H1 (cell line): ENCODE data around the gene GPR42. TPM values are rescaled to one million over a fixed set of nuclear protein-coding genes. Genes with fewer than 3 reads are reported as not detected.

Source experiments
- CTCF ChIA-PET: fragments of 300-600 bp; sonication (Branson Sonifier 250); formaldehyde crosslinking; loops from one replicate; lab custom pipeline; 2021; ENCODE audit not compliant: partially characterized antibody; lab: Charles Lee
- POLR2A ChIA-PET: fragments of 300-600 bp; sonication (Branson Sonifier 250); formaldehyde crosslinking; loops from one replicate; lab custom pipeline; 2021; ENCODE audit warnings: inconsistent platforms; ENCODE audit not compliant: partially characterized antibody; lab: Charles Lee
- DNase-seq, 2 experiments: peaks; one replicate each; pipeline versions ENCODE4 v3.0.0 to v3.0.0-alpha.2; 2010 to 2022; ENCODE audit warnings: low spot score in 2 of 2, low read depth in 1 of 2, mixed read lengths in 1 of 2
- FAIRE-seq: peaks from 2 replicates; lab custom pipeline; 2011; peaks lifted over from hg19 to GRCh38; lab: Jason Lieb, UNC
- H2AFZ ChIP-seq: 2 replicates; pipeline ENCODE4 v1.8.1; 2012; ENCODE audit warnings: low read length, inconsistent platforms
- H2AK5ac ChIP-seq: 2 replicates; pipeline ENCODE4 v1.6.1; 2013; ENCODE audit warnings: low read depth, low read length
- H2BK120ac ChIP-seq: replicated peaks from 2 replicates; pipeline ENCODE3; 2013; ENCODE audit warnings: low read depth, low read length, inconsistent platforms
- H2BK12ac ChIP-seq: 2 replicates; pipeline ENCODE4 v1.6.1; 2013; ENCODE audit warnings: low read depth, low read length
- H2BK15ac ChIP-seq: 2 replicates; pipeline ENCODE4 v1.6.1; 2013; ENCODE audit warnings: low read length
- H2BK20ac ChIP-seq: 2 replicates; pipeline ENCODE4 v1.6.1; 2013; ENCODE audit warnings: low read length
- H2BK5ac ChIP-seq: 2 replicates; pipeline ENCODE4 v1.6.1; 2013; ENCODE audit warnings: low read depth, low read length
- H3K14ac ChIP-seq: 2 replicates; pipeline ENCODE4 v1.6.1; 2013; ENCODE audit warnings: inconsistent platforms; ENCODE audit not compliant: insufficient read length
- H3K18ac ChIP-seq: 2 replicates; pipeline ENCODE4 v1.6.1; 2013; ENCODE audit warnings: low read length; ENCODE audit errors: extremely low read depth
- H3K23ac ChIP-seq: 2 replicates; pipeline ENCODE4 v1.6.1; 2013; ENCODE audit warnings: inconsistent platforms; ENCODE audit not compliant: insufficient read length
- H3K23me2 ChIP-seq: 2 replicates; pipeline ENCODE4 v1.6.1; 2013; ENCODE audit warnings: low read depth, low read length
- H3K27ac ChIP-seq: 2 replicates; pipeline ENCODE4 v1.6.1; 2011; ENCODE audit warnings: low read depth, low read length, inconsistent platforms
- H3K27me3 ChIP-seq, 4 experiments: replicated peaks in 1 of 4; 1 replicate in 1 of 4; 2 replicates in 3 of 4; pipeline versions ENCODE4 v1.6.1 to v1.8.1; 2011 to 2013; ENCODE audit warnings: low read length in 3 of 4, mild to moderate bottlenecking in 3 of 4, inconsistent platforms in 2 of 4, mixed read lengths in 2 of 4, moderate library complexity in 1 of 4; ENCODE audit not compliant: control insufficient read depth in 3 of 4, insufficient read depth in 3 of 4; ENCODE audit errors: extremely low read depth in 1 of 4
- H3K36me3 ChIP-seq, 4 experiments: 2 replicates each; pipeline versions ENCODE4 v1.6.1 to v1.8.1; 2011 to 2013; ENCODE audit warnings: mild to moderate bottlenecking in 4 of 4, low read length in 3 of 4, moderate library complexity in 2 of 4, control low read depth in 1 of 4, inconsistent platforms in 1 of 4; ENCODE audit not compliant: insufficient read depth in 4 of 4, control insufficient read depth in 2 of 4
- H3K4ac ChIP-seq: replicated peaks from 2 replicates; pipeline ENCODE3; 2013; ENCODE audit warnings: low read length, low read depth, mixed read lengths, inconsistent platforms; ENCODE audit not compliant: insufficient read length
- H3K4me1 ChIP-seq, 4 experiments: replicated peaks in 1 of 4; 1 replicate in 1 of 4; 2 replicates in 3 of 4; pipeline versions ENCODE4 v1.6.1 to v1.8.1; 2011 to 2013; ENCODE audit warnings: low read length in 3 of 4, inconsistent platforms in 2 of 4, mixed read lengths in 1 of 4; ENCODE audit not compliant: insufficient read depth in 4 of 4, control insufficient read depth in 3 of 4
- H3K4me2 ChIP-seq, 2 experiments: 2 replicates each; pipeline versions ENCODE4 v1.6.1 to v1.8.1; 2011 to 2013; ENCODE audit warnings: low read depth in 2 of 2, low read length in 2 of 2, control low read depth in 1 of 2, inconsistent platforms in 1 of 2, mild to moderate bottlenecking in 1 of 2; ENCODE audit not compliant: insufficient read depth in 1 of 2
- H3K4me3 ChIP-seq, 4 experiments: fragments of 200-600, 300-600 bp in 1 of 4; sonication (generic), shearing (Covaris generic), sonication (Bioruptor Twin) in 1 of 4; 2 replicates each; pipeline versions ENCODE4 v1.5.1 to v1.8.1; 2011 to 2016; ENCODE audit warnings: low read length in 4 of 4, low read depth in 3 of 4, control low read depth in 2 of 4, inconsistent platforms in 2 of 4, mild to moderate bottlenecking in 2 of 4, mixed read lengths in 1 of 4, moderate library complexity in 1 of 4; ENCODE audit not compliant: insufficient read depth in 2 of 4; ENCODE audit errors: extremely low read depth in 1 of 4
- H3K56ac ChIP-seq: replicated peaks from 2 replicates; pipeline ENCODE3; 2013; ENCODE audit warnings: low read depth, mild to moderate bottlenecking, mixed read lengths, low read length, inconsistent platforms; ENCODE audit not compliant: insufficient read length
- H3K79me1 ChIP-seq: 2 replicates; pipeline ENCODE4 v1.6.1; 2013; ENCODE audit warnings: low read depth, low read length, control low read depth
- H3K79me2 ChIP-seq, 2 experiments: 2 replicates each; pipeline versions ENCODE4 v1.6.1 to v1.8.1; 2012 to 2013; ENCODE audit warnings: low read length in 2 of 2, mild to moderate bottlenecking in 2 of 2, inconsistent platforms in 1 of 2; ENCODE audit not compliant: insufficient read depth in 2 of 2, control insufficient read depth in 1 of 2
- H3K9ac ChIP-seq, 4 experiments: replicated peaks in 1 of 4; 1 replicate in 1 of 4; 2 replicates in 3 of 4; pipeline versions ENCODE4 v1.6.1 to v1.8.1; 2011 to 2013; ENCODE audit warnings: low read depth in 3 of 4, low read length in 3 of 4, control low read depth in 2 of 4, mild to moderate bottlenecking in 2 of 4, moderate library complexity in 2 of 4, inconsistent platforms in 1 of 4; ENCODE audit errors: extremely low read depth in 1 of 4
- H3K9me3 ChIP-seq, 2 experiments: 2 replicates each; pipeline versions ENCODE4 v1.6.1 to v1.8.1; 2012 to 2013; ENCODE audit warnings: mild to moderate bottlenecking in 2 of 2, moderate library complexity in 2 of 2, control low read depth in 1 of 2, inconsistent platforms in 1 of 2, low read depth in 1 of 2, low read length in 1 of 2, mixed read lengths in 1 of 2; ENCODE audit not compliant: insufficient read depth in 2 of 2
- H4K20me1 ChIP-seq, 2 experiments: replicated peaks in 1 of 2; 2 replicates each; pipeline versions ENCODE3 to v1.8.1; 2011 to 2013; ENCODE audit warnings: inconsistent platforms in 2 of 2, low read length in 2 of 2, mild to moderate bottlenecking in 1 of 2; ENCODE audit not compliant: insufficient read depth in 2 of 2, control insufficient read depth in 1 of 2
- H4K5ac ChIP-seq: 2 replicates; pipeline ENCODE4 v1.6.1; 2013; ENCODE audit warnings: low read length, low read depth, mixed read lengths, inconsistent platforms; ENCODE audit not compliant: insufficient read length
- H4K8ac ChIP-seq: 2 replicates; pipeline ENCODE4 v1.8.0; 2013; ENCODE audit warnings: mild to moderate bottlenecking, moderate library complexity, low read length, inconsistent platforms; ENCODE audit not compliant: insufficient read depth; ENCODE audit errors: extremely low read depth
- H4K91ac ChIP-seq: replicated peaks from 2 replicates; pipeline ENCODE3; 2013; ENCODE audit warnings: low read length, mixed read lengths, inconsistent platforms; ENCODE audit not compliant: insufficient read length
- RAD21 ChIP-seq, 2 experiments: IDR thresholded peaks in 1 of 2; conservative IDR thresholded peaks in 1 of 2; 2 replicates each; pipeline ENCODE4 v1.6.1; 2011; ENCODE audit warnings: low read depth in 2 of 2, low read length in 2 of 2, improper control_type of control experiment in 1 of 2, inconsistent platforms in 1 of 2, mild to moderate bottlenecking in 1 of 2, moderate library complexity in 1 of 2
- RFX5 ChIP-seq: IDR thresholded peaks from 2 replicates; pipeline ENCODE4 v1.6.1; 2011; ENCODE audit warnings: low read depth, low read length, improper control_type of control experiment, borderline replicate concordance
- TBP ChIP-seq: IDR thresholded peaks from 2 replicates; pipeline ENCODE4 v1.6.1; 2011; ENCODE audit warnings: low read depth, low read length, improper control_type of control experiment
- WGBS, 2 experiments: shearing (Covaris generic) in 1 of 2; methylation state at CpG; one replicate each; pipeline versions ENCODE4 v1.1.6 to v1.1.7; 2013 to 2015; ENCODE audit warnings: low lambda C conversion rate in 2 of 2, mixed read lengths in 2 of 2, inconsistent platforms in 1 of 2, low coverage in 1 of 2, missing lambda C conversion rate in 1 of 2; ENCODE audit not compliant: insufficient replicate concordance in 2 of 2, insufficient coverage in 1 of 2, insufficient read length in 1 of 2; ENCODE audit errors: extremely low coverage in 1 of 2, missing lambda C conversion rate in 1 of 2; 5-methylcytosine and 5-hydroxymethylcytosine counted together
- polyA plus RNA-seq, 7 experiments: library from polyadenylated mRNA; depleted of rRNA in 3 of 7; stranded (reverse) in 5 of 7; unstranded in 2 of 7; fragments of >200 nt in 5 of 7; fragments of 200-250 nt in 2 of 7; gene quantifications; 1 replicate in 5 of 7; 2 replicates in 1 of 7; 4 replicates in 1 of 7; pipeline versions ENCODE4 v1.2.1 to v1.2.3, GENCODE V29; 2011 to 2013; ENCODE audit warnings: missing spikeins in 2 of 7, mixed read lengths in 2 of 7
- total RNA-seq: library from RNA; stranded (reverse); fragmentation: NEBNext Ultra II Directional; extraction: Animal tissue kit (Norgen Biotek cat#: 25700); gene quantifications from 2 replicates; pipeline ENCODE4 v1.2.1, GENCODE V29; 2021
- TF ChIP-seq, protein P1 (sequence below): IDR thresholded peaks from 2 replicates; pipeline ENCODE4 v1.6.1; 2011; ENCODE audit warnings: low read depth, mild to moderate bottlenecking, low read length; ENCODE audit not compliant: insufficient read depth

Gene GPR42
- total and polyA plus RNA-seq, 2 of the 8 experiments (the other 6 are each of a cell fraction or from before 2014, with no cell fraction given), result not detected

DNA sequence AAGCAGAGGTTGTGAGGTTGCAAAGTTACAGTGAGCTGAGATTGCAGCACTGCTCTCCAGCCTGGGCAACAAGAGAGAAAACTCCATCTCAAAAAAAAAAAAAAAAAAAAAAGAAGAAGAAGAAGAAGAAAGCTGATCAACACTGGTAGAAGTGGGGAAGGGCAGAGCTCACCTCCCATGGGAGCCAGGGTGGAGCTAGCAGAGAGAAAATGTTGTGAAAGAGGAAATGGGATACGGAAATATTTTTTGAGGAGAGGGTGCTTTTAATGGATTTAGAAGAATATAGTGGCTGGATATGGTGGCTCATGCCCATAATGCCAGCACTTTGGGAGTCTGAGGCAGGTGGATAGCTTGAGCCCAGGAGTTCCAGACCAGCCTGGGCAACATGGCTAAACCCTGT is 6.8 kb downstream of the GPR42 start:
- CTCF ChIA-PET, result interaction anchor here (1.1 to 3.0 kb wide), 5 partner anchors 15 to 91 kb away, joined by 3 to 16 read pairs (median 6); partner anchors contain the start of gene FFAR3

More for the DNA sequence above, 6.8 kb downstream of the GPR42 start:
- peaks cover 0 to 2% (median 0%) of the 10 kb centered on the region in 4 experiments; a peak in 2 of 7 replicates for H3K27me3 ChIP-seq
- no peak overlapping the region for H3K4me2 ChIP-seq
- no peak overlapping the region for H3K4ac ChIP-seq
- no peak overlapping the region for H4K91ac ChIP-seq
- H3K9ac ChIP-seq, result no peak overlapping the region
- H3K36me3 ChIP-seq, result no peaks in the 10 kb centered on the region
- no peaks in the 10 kb centered on the region for H4K20me1 ChIP-seq
- H3K4me1 ChIP-seq, result no peaks in the 10 kb centered on the region
- POLR2A ChIA-PET, result interaction anchor here (1.1 kb wide), 1 partner anchor 125 kb away, joined by 3 read pairs; no protein-coding TSS in a partner anchor
- TF ChIP-seq RAD21 (IDR thresholded peaks at IDR 0.05 in 1 of 2, conservative IDR thresholded peaks at IDR 0.05 in 1 of 2; ENCODE audit: low read depth in 2 of 2, low read length in 2 of 2) (no peak), TBP (no peak), RFX5 (no peak)
- TF ChIP-seq, protein P1, sequence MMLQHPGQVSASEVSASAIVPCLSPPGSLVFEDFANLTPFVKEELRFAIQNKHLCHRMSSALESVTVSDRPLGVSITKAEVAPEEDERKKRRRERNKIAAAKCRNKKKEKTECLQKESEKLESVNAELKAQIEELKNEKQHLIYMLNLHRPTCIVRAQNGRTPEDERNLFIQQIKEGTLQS, result no peak
- WGBS, 2 experiments, result 86 to 100% methylated on average over 1 of the region's 1 CpG
- H4K5ac ChIP-seq, result no peak overlapping the region
- DNase-seq (no peak), FAIRE-seq (no peak)
- H2BK15ac ChIP-seq, result no peak overlapping the region
- H4K8ac ChIP-seq, result no peak overlapping the region
- no peak overlapping the region for H2BK5ac ChIP-seq
- peaks cover 0 to 4% of the 10 kb centered on the region in 2 experiments; a peak in 1 of 4 replicates for H3K9me3 ChIP-seq
- no peak overlapping the region; the same call in 1 of the 2 replicates for H3K18ac ChIP-seq
- no peak overlapping the region for H3K27ac ChIP-seq
- no peak overlapping the region for H2BK12ac ChIP-seq
- no peak overlapping the region for H3K4me3 ChIP-seq
- no peak overlapping the region for H2AFZ ChIP-seq
- H3K79me2 ChIP-seq, result no peaks in the 10 kb centered on the region
- H3K23ac ChIP-seq, result no peak overlapping the region
- no peak overlapping the region for H2AK5ac ChIP-seq
- H2BK20ac ChIP-seq, result no peak overlapping the region
- no peak overlapping the region for H2BK120ac ChIP-seq
- H3K79me1 ChIP-seq, result no peaks in the 10 kb centered on the region
- no peaks in the 10 kb centered on the region for H3K23me2 ChIP-seq
- no peak overlapping the region for H3K56ac ChIP-seq
- no peak overlapping the region for H3K14ac ChIP-seq
